ENCODE measurements around the gene SYPL1. TPM values are rescaled to one million over a fixed set of nuclear protein-coding genes. Genes with fewer than 3 reads are reported as not detected.

SYPL1 gene
- total RNA-seq, 1 experiment from 2014 or later, result 78.0 TPM

DNA sequence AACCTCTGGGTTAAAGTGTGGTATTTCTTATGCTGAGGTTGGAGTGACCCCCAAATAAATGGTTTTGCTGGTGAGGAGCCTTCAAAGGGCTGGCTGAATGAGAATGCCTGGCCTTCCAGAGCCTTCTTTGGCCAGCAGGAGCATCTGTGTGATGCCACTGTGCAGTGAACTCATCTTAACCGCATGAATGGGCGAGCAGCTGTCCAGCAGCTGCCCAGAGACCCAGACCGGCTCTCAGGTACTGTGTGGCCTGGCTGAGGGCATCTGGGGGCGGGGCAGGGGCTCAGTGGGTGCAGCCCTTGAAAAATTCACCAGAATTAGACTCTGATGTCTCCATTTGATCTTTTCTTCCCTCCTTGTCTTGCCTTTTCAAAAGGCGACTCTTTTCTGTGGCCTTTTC, 59.0 kb downstream of the SYPL1 start:
- intact Hi-C loops (cut with micrococcal nuclease), result no loop called here
- no peak overlapping the region for H3K4me3 ChIP-seq (replicated peaks in 1 of 2; ENCODE audit: low read depth in 1 of 2, low read length in 2 of 2)
- H3K9me3 ChIP-seq (ENCODE audit: control insufficient read depth in 1 of 2, insufficient read depth in 1 of 2, low read depth in 1 of 2, low read length in 2 of 2), result no peaks in the 10 kb centered on the region
- TF ChIP-seq FOSL1 (IDR thresholded peaks at IDR 0.05; ENCODE audit: low read depth) (no peak), ZNF274 (IDR thresholded peaks at IDR 0.05; ENCODE audit: low read depth, low read length) (no peak), SRF (IDR thresholded peaks at IDR 0.05; ENCODE audit: low read depth) (no peak), EGR1 (IDR thresholded peaks at IDR 0.05; ENCODE audit: low read depth) (no peak), SP1 (IDR thresholded peaks at IDR 0.05; ENCODE audit: low read depth) (no peak), POLR2AphosphoS5 (IDR thresholded peaks at IDR 0.05; ENCODE audit: low read depth, low read length) (no peak), RAD21 (IDR thresholded peaks at IDR 0.05; ENCODE audit: low read depth) (no peak), YY1 (IDR thresholded peaks at IDR 0.05; ENCODE audit: extremely low read depth, insufficient replicate concordance, low read depth, low read length) (no peak), ZFX (IDR thresholded peaks at IDR 0.05) (no peak), CBX3 (IDR thresholded peaks at IDR 0.05; ENCODE audit: low read depth) (no peak), SIN3A (IDR thresholded peaks at IDR 0.05; ENCODE audit: low read depth) (no peak), EZH2phosphoT487 (IDR thresholded peaks at IDR 0.05; ENCODE audit: borderline replicate concordance) (no peak), CEBPB (IDR thresholded peaks at IDR 0.05; ENCODE audit: low read depth) (no peak)
- TF ChIP-seq, protein P1, sequence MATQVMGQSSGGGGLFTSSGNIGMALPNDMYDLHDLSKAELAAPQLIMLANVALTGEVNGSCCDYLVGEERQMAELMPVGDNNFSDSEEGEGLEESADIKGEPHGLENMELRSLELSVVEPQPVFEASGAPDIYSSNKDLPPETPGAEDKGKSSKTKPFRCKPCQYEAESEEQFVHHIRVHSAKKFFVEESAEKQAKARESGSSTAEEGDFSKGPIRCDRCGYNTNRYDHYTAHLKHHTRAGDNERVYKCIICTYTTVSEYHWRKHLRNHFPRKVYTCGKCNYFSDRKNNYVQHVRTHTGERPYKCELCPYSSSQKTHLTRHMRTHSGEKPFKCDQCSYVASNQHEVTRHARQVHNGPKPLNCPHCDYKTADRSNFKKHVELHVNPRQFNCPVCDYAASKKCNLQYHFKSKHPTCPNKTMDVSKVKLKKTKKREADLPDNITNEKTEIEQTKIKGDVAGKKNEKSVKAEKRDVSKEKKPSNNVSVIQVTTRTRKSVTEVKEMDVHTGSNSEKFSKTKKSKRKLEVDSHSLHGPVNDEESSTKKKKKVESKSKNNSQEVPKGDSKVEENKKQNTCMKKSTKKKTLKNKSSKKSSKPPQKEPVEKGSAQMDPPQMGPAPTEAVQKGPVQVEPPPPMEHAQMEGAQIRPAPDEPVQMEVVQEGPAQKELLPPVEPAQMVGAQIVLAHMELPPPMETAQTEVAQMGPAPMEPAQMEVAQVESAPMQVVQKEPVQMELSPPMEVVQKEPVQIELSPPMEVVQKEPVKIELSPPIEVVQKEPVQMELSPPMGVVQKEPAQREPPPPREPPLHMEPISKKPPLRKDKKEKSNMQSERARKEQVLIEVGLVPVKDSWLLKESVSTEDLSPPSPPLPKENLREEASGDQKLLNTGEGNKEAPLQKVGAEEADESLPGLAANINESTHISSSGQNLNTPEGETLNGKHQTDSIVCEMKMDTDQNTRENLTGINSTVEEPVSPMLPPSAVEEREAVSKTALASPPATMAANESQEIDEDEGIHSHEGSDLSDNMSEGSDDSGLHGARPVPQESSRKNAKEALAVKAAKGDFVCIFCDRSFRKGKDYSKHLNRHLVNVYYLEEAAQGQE (IDR thresholded peaks at IDR 0.05; ENCODE audit: low read depth), result no peak
- TF ChIP-seq, protein P2, sequence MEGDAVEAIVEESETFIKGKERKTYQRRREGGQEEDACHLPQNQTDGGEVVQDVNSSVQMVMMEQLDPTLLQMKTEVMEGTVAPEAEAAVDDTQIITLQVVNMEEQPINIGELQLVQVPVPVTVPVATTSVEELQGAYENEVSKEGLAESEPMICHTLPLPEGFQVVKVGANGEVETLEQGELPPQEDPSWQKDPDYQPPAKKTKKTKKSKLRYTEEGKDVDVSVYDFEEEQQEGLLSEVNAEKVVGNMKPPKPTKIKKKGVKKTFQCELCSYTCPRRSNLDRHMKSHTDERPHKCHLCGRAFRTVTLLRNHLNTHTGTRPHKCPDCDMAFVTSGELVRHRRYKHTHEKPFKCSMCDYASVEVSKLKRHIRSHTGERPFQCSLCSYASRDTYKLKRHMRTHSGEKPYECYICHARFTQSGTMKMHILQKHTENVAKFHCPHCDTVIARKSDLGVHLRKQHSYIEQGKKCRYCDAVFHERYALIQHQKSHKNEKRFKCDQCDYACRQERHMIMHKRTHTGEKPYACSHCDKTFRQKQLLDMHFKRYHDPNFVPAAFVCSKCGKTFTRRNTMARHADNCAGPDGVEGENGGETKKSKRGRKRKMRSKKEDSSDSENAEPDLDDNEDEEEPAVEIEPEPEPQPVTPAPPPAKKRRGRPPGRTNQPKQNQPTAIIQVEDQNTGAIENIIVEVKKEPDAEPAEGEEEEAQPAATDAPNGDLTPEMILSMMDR (IDR thresholded peaks at IDR 0.05 in 2 of 3, conservative IDR thresholded peaks at IDR 0.05 in 1 of 3; ENCODE audit: borderline replicate concordance in 1 of 3, insufficient read depth in 1 of 3, low read depth in 2 of 3, low read length in 2 of 3), result no peak
- TF ChIP-seq, protein P3, sequence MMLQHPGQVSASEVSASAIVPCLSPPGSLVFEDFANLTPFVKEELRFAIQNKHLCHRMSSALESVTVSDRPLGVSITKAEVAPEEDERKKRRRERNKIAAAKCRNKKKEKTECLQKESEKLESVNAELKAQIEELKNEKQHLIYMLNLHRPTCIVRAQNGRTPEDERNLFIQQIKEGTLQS (IDR thresholded peaks at IDR 0.05), result no peak
- H3K4me1 ChIP-seq (ENCODE audit: control insufficient read depth in 1 of 2, insufficient read depth in 2 of 2, low read length in 2 of 2), result peaks cover 0 to 5% of the 10 kb centered on the region in 2 experiments; a peak in 1 of 4 replicates
- no peaks in the 10 kb centered on the region for H3K9me2 ChIP-seq (ENCODE audit: insufficient read depth)
- ATAC-seq (no peak), DNase-seq (ENCODE audit: low read depth, low spot score) (no peak)
- ChIA-PET POLR2A (no interaction called here), CTCF (interaction anchor here (1.3 to 1.5 kb wide), 2 partner anchors 10 to 101 kb away, joined by 3 to 4 read pairs; no protein-coding TSS in a partner anchor), RAD21 (ENCODE audit: low non-redundant PET in 1 of 2, low total read pairs in 2 of 2, uncharacterized antibody in 2 of 2, unreplicated experiment in 2 of 2) (no interaction called here)
- no peak overlapping the region for H3K4me2 ChIP-seq (ENCODE audit: low read length)
- no peaks in the 10 kb centered on the region for H3K27me3 ChIP-seq (ENCODE audit: insufficient read depth, low read length)
- no peaks in the 10 kb centered on the region for H4K20me1 ChIP-seq (ENCODE audit: insufficient read depth)
- H3K79me2 ChIP-seq (ENCODE audit: insufficient read depth, low read length), result no peaks in the 10 kb centered on the region
- H3K9ac ChIP-seq (ENCODE audit: low read length), result no peak overlapping the region
- no TSS peak for BruUV-seq (replicated peaks)
- no peak overlapping the region for H3K27ac ChIP-seq (ENCODE audit: low read depth, low read length)
- no peak overlapping the region for H2AFZ ChIP-seq (ENCODE audit: low read depth, low read length, poor library complexity, severe bottlenecking)
- H3K36me3 ChIP-seq (ENCODE audit: control insufficient read depth in 1 of 2, insufficient read depth in 2 of 2, low read length in 2 of 2), result no peaks in the 10 kb centered on the region

Data from HCT116 (cell line).